Stimulated activated CD8-positive, alpha-beta memory T cell treated with anti-CD3 and anti-CD28 coated beads, Interleukin-12 subunit alpha, Interleukin-12 subunit beta, amount 100 ng/mL, for 24 hours (primary cell): Measurements from ENCODE around the gene LHX6.

Source experiments
- DNase-seq: peaks from one replicate; pipeline ENCODE4 v3.0.0-alpha.2; 2020; ENCODE audit errors: extremely low read depth

The LHX6 gene

GRCh38 chr9:122228568-122229484, at the start of gene LHX6:
LHX6 (minus strand) TSS chr9:122228957; CDS start chr9:122228740, 217 bp downstream.
- DNase-seq: no peak

GRCh38 chr9:122277285-122277897, 48.6 kb upstream of the LHX6 start:
- no peak for DNase-seq

GRCh38 chr9:122276096-122276495, 47.3 kb upstream of the LHX6 start:
- no peak for DNase-seq

GRCh38 chr9:122274055-122274454, 45.3 kb upstream of the LHX6 start:
- DNase-seq: no peak

- no peak for DNase-seq
Observed at GRCh38 chr9:122268041-122268814, 39.5 kb upstream of the LHX6 start.

- no peak for DNase-seq
Observed at GRCh38 chr9:122265149-122265915, 36.6 kb upstream of the LHX6 start.

GRCh38 chr9:122264360-122265148, 35.8 kb upstream of the LHX6 start, which contains the start of the genes MRRF and RBM18:
MRRF (plus strand) TSS chr9:122264882; CDS start chr9:122270892, 6,010 bp downstream.
RBM18 (minus strand) TSS chr9:122264840; CDS start chr9:122261492, 3,348 bp downstream.
- DNase-seq: peak; percentile 61

- no peak for DNase-seq
Observed at GRCh38 chr9:122263699-122264349, 35.1 kb upstream of the LHX6 start.

GRCh38 chr9:122262073-122262472, 33.3 kb upstream of the LHX6 start:
- no peak for DNase-seq

GRCh38 chr9:122261469-122261881, 32.7 kb upstream of the LHX6 start:
- DNase-seq: no peak

- no peak for DNase-seq
Observed at GRCh38 chr9:122258886-122259415, 30.2 kb upstream of the LHX6 start.

- no peak for DNase-seq
Observed at GRCh38 chr9:122256206-122256605, 27.4 kb upstream of the LHX6 start.

GRCh38 chr9:122254761-122255160, 26.0 kb upstream of the LHX6 start:
- DNase-seq: no peak

- DNase-seq: no peak
Observed at GRCh38 chr9:122252796-122253195, 24.0 kb upstream of the LHX6 start.

GRCh38 chr9:122251351-122251750, 22.6 kb upstream of the LHX6 start:
- no peak for DNase-seq

GRCh38 chr9:122248448-122248865, 19.7 kb upstream of the LHX6 start:
- DNase-seq: no peak

GRCh38 chr9:122246666-122247065, 17.9 kb upstream of the LHX6 start:
- no peak for DNase-seq

GRCh38 chr9:122244349-122244748, 15.6 kb upstream of the LHX6 start:
- DNase-seq: no peak

- DNase-seq: no peak
Observed at GRCh38 chr9:122239722-122240121, 11.0 kb upstream of the LHX6 start.

- DNase-seq: no peak
Observed at GRCh38 chr9:122236681-122237080, 7.9 kb upstream of the LHX6 start.
